ENCODE data around the gene ATP2A1.

- TF ChIP-seq, protein P1, sequence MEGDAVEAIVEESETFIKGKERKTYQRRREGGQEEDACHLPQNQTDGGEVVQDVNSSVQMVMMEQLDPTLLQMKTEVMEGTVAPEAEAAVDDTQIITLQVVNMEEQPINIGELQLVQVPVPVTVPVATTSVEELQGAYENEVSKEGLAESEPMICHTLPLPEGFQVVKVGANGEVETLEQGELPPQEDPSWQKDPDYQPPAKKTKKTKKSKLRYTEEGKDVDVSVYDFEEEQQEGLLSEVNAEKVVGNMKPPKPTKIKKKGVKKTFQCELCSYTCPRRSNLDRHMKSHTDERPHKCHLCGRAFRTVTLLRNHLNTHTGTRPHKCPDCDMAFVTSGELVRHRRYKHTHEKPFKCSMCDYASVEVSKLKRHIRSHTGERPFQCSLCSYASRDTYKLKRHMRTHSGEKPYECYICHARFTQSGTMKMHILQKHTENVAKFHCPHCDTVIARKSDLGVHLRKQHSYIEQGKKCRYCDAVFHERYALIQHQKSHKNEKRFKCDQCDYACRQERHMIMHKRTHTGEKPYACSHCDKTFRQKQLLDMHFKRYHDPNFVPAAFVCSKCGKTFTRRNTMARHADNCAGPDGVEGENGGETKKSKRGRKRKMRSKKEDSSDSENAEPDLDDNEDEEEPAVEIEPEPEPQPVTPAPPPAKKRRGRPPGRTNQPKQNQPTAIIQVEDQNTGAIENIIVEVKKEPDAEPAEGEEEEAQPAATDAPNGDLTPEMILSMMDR (IDR thresholded peaks at IDR 0.05; ENCODE audit: insufficient read depth, low read length), result no peak
- TF ChIP-seq POLR2AphosphoS5 (IDR thresholded peaks at IDR 0.05; ENCODE audit: low read depth) (no peak), SPI1 (IDR thresholded peaks at IDR 0.05; ENCODE audit: borderline replicate concordance, low read depth) (no peak)
These were observed 40.4 kb downstream of the ATP2A1 start for GRCh38 chr16:28918698-28919097.

Data from HL-60 (cell line).